ENCODE data around the gene ABTB2. TPM values are rescaled to one million over a fixed set of nuclear protein-coding genes. Genes with fewer than 3 reads are reported as not detected.

ABTB2 gene
- total RNA-seq, 6 experiments from 2014 or later: 6.0 to 14.9 (median 10.0) TPM

DNA sequence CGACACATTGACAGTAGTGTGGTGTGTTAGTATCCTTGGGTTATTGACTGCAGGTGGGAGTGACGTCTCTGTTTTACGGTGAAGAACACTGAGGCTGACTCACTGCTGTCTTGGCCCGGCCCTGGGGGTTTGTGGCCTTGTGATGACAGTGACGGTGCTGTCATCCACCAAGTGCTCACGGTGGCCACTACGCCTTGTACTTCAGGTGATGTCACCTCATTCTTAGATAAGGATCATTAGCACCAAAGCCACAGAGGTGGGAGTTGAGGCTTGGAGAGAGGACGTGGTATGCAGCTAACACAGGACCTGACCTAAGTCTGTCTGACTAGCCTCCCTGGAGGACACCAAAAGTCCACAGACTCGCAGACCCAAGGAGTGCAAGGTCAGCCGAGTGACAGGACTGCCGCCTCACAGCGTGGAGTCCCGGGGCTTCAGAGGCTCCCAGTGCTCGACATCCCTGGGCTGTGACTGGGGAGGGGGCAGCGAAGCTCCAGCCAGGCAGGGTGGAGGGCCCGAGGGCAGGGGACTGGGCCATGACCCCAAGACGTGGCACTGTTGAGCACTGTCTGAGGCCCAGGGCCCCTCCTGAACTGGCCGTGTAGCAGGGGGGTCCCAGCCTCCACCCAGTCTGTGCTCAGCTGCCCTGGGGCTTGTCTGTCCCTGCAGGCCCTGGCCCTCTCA is 195.9 kb downstream of the ABTB2 start:
- intact Hi-C loops (cut with DNase I): no loop called here
- Histone ChIP-seq H3K27me3 (no peaks in the 10 kb centered on the region), H3K4me3 (no peak overlapping the region), H3K9me3 (no peaks in the 10 kb centered on the region), H3K4me1 (peaks cover 0 to 7% (median 3%) of the 10 kb centered on the region in 4 donors), H3K27ac (no peak overlapping the region), H3K36me3 (peaks cover 0 to 36% (median 1%) of the 10 kb centered on the region in 4 donors)
- DNase-seq: no peak
- peak in 1 of 4 donors; percentile 3 for ATAC-seq
- WGBS (ENCODE audit: insufficient coverage, low coverage, low lambda C conversion rate, missing lambda C conversion rate): no CpG with 5 or more reads among the region's 18 CpGs
- TF ChIP-seq CTCF (IDR thresholded peaks at IDR 0.05): no peak
- no peak for TF ChIP-seq POLR2A (IDR thresholded peaks at IDR 0.05)

DNA sequence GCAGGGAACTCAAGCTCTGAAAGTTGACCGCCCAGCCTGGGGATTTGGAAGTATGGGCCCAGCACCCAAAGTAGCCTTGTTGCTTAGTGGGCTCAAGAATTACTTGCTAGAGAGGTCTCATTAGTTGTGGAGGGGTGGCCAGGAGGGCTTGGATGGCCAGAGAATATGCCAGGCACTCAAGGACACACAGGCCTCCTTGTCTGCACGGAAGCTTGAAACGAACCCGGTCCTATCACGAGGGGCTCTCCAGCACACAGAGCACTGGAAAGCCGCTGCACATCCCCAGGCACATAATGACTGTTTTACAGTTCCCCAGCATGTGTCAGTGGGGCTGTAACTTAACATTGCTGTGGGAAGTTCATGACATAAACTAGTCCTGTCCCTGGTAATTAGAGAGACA is 196.4 kb downstream of the ABTB2 start:
- 70% methylated on average over 2 of the region's 6 CpGs for WGBS (ENCODE audit: insufficient coverage, low coverage, low lambda C conversion rate, missing lambda C conversion rate)
- no peak for ATAC-seq

GRCh38 chr11:34160791-34161190 is 197.0 kb downstream of the ABTB2 start:
- intact Hi-C loops (cut with DNase I): no loop called here
- no peak for TF ChIP-seq POLR2A (IDR thresholded peaks at IDR 0.05)
- TF ChIP-seq CTCF (IDR thresholded peaks at IDR 0.05): no peak
- Histone ChIP-seq H3K4me1 (peaks cover 0 to 7% (median 3%) of the 10 kb centered on the region in 4 donors), H3K27ac (no peak overlapping the region), H3K27me3 (no peaks in the 10 kb centered on the region), H3K9me3 (no peaks in the 10 kb centered on the region), H3K36me3 (peaks cover 0 to 33% (median 0%) of the 10 kb centered on the region in 4 donors), H3K4me3 (no peak overlapping the region)
- ATAC-seq (no peak), DNase-seq (no peak)
- no CpG with 5 or more reads among the region's 18 CpGs for WGBS (ENCODE audit: insufficient coverage, low coverage, low lambda C conversion rate, missing lambda C conversion rate)

More for the DNA sequence above, 196.4 kb downstream of the ABTB2 start:
- DNase-seq: no peak
- TF ChIP-seq POLR2A (IDR thresholded peaks at IDR 0.05) (no peak), CTCF (IDR thresholded peaks at IDR 0.05) (no peak)
- intact Hi-C loops (cut with DNase I): no loop called here
- H3K4me1 ChIP-seq: peaks cover 0 to 7% (median 3%) of the 10 kb centered on the region in 4 donors
- H3K4me3 ChIP-seq: no peak overlapping the region
- H3K27me3 ChIP-seq: no peaks in the 10 kb centered on the region
- H3K36me3 ChIP-seq: peaks cover 0 to 33% (median 0%) of the 10 kb centered on the region in 4 donors
- H3K27ac ChIP-seq: no peak overlapping the region
- H3K9me3 ChIP-seq: no peaks in the 10 kb centered on the region

DNA sequence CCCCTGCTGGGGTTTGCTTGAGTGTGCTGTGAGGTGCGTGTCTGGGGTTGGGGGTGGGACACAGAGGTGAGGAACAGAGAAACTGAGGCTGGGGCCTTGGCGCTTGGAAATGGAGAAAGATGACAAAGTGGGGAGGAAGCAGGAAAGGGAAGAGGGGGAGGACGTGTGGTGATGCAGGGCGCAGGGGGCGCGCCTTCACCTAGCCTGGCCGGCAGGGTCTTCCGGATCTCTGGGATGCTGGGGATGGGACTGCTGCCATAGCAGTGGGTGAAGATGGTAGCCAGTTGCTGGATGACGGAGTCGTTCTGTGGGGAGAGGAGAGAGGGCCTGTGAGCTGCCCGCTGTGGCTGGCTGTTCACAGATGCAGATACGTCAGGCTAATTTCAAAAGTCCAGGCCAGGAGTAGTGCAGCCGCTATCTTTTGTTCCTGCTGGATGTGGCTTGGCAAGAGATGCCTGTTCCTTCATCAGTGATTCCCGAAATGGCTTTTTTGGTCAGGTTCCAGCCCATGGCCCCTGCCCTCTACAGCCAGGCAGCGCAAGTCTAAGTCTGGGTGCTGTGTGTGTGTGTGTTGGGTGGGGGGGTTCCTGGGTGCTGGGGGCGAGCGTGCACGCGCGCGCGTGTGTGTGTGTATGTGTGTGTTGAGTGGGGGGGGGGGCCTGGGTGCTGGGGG is 197.6 kb downstream of the ABTB2 start:
- Histone ChIP-seq H3K36me3 (peaks cover 0 to 33% (median 0%) of the 10 kb centered on the region in 4 donors), H3K27me3 (no peaks in the 10 kb centered on the region), H3K4me1 (peaks cover 0 to 7% (median 3%) of the 10 kb centered on the region in 4 donors), H3K4me3 (no peak overlapping the region), H3K27ac (no peak overlapping the region), H3K9me3 (no peaks in the 10 kb centered on the region)
- DNase-seq: no peak
- no peak for ATAC-seq
- 82% methylated on average over 12 of the region's 22 CpGs for WGBS (ENCODE audit: insufficient coverage, low coverage, low lambda C conversion rate, missing lambda C conversion rate)
- TF ChIP-seq POLR2A (IDR thresholded peaks at IDR 0.05): no peak
- TF ChIP-seq CTCF (IDR thresholded peaks at IDR 0.05): no peak
- intact Hi-C loops (cut with DNase I): no loop called here

Data from right lobe of liver (tissue), 6 donors.